HG02884 (cell line): ENCODE measurements around the gene AIRE.
"Not testable (repeated sequence)": the region's sequence is repeated elsewhere in the genome, so short reads cannot be mapped to it uniquely, and the experiment has no call there.

ENCODE experiments used
- ATAC-seq: cut with Tn5 transposase; IDR thresholded peaks from one replicate; pipeline ENCODE4 v1.9.1; 2021; ENCODE audit warnings: mild to moderate bottlenecking, moderate library complexity; ENCODE audit not compliant: unreplicated experiment

AIRE gene

DNA sequence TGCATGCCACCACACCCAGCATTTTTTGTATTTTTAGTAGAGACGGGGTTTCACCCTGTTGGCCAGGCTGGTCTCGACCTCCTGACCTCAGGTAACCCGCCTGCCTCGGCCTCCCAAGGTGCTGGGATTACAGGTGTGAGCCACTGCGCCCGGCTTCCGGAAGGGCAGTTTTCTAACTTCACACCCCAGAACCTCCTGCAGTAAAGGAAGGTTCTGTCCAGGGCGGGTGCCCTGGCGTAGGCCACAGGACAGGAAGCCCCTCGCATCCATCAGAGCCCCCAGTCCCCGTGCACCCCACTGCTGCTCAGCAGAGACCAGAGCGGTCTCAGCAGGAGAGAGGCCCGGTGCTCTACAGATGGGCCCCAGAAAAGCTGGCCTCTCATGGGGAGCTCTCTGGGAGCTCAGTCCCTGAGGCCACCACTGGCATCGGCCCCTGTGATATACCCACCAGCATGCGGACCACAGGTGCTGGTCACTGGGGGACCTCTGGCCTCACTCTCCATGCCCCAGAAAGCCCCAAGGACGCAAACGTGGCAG lies 19.9 kb upstream of the AIRE start:
- no peak for ATAC-seq

- no peak for ATAC-seq
Observed at GRCh38 chr21:44267655-44268142, 18.0 kb upstream of the AIRE start.

GRCh38 chr21:44269090-44269489 lies 16.6 kb upstream of the AIRE start:
- ATAC-seq = no peak

DNA sequence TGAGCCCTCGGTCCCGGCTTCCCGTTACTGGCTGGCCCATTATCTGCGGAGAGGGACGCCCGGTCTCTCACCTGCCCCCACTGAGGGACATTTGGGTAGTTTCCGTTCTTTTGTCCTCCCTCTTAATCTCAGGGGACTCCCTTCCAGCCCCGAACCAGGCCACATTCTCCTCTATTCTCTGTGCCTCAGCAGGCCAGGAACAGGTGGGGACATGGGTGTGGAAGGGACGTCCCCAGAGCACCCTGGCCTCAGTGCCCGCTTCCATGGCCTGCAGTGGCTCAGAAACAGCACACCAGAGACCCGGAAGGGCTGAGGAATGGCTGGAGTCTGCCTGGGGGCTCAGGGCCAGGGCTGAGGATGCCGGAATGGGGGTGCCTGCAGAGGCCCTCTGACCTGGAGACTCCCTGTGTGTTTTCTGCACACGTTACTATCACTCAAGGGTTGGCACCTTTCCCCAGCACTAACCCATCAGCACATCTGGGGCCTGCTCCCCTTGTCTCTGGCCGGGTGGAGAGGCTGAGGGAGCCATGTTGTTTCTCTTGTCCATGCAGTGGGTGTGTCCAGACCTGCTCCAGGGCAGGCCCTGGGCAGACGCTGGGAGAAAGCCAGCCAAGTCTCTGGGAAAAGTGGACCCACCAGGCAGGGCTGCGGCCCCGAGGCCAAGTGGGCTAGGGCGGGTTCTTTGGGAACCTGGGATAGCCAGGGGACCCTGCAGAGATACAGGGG lies 14.0 kb upstream of the AIRE start:
- no peak for ATAC-seq

- ATAC-seq = no peak
Observed at GRCh38 chr21:44272284-44272858, 13.3 kb upstream of the AIRE start.

- no peak for ATAC-seq
Observed at GRCh38 chr21:44273046-44273445, 12.6 kb upstream of the AIRE start.

GRCh38 chr21:44275041-44275440 lies 10.6 kb upstream of the AIRE start:
- ATAC-seq = no peak

- no peak for ATAC-seq
Observed at GRCh38 chr21:44279354-44280260, 6.1 kb upstream of the AIRE start.

GRCh38 chr21:44281801-44282200 lies 3.9 kb upstream of the AIRE start:
- ATAC-seq = no peak

DNA sequence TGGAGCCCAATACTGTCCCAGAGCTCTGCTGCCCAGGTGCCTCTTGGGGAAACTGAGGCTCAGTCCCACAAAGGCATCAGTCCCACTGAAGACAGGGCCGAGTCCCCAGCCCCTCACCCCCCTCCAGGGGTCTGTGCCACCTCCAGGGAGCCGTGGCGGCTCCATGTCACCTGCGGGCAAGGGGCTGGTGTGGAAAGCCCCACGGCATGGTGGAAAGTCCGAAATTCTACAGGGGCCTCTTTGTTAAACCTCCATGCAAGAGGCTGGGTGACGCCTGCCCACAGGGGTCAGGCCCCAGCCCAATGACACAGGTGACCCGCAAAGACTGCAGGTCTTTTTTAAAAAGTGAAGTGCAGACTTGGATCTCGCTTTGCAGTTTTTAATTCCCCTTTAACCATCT lies 3.3 kb upstream of the AIRE start:
- ATAC-seq = no peak

- ATAC-seq = not testable (repeated sequence)
Observed at GRCh38 chr21:44283211-44283785, 2.4 kb upstream of the AIRE start.

- no peak for ATAC-seq
Observed at GRCh38 chr21:44283948-44284347, 1.7 kb upstream of the AIRE start.

GRCh38 chr21:44286086-44286715 lies 525 bp downstream of the AIRE start:
- no peak for ATAC-seq

DNA sequence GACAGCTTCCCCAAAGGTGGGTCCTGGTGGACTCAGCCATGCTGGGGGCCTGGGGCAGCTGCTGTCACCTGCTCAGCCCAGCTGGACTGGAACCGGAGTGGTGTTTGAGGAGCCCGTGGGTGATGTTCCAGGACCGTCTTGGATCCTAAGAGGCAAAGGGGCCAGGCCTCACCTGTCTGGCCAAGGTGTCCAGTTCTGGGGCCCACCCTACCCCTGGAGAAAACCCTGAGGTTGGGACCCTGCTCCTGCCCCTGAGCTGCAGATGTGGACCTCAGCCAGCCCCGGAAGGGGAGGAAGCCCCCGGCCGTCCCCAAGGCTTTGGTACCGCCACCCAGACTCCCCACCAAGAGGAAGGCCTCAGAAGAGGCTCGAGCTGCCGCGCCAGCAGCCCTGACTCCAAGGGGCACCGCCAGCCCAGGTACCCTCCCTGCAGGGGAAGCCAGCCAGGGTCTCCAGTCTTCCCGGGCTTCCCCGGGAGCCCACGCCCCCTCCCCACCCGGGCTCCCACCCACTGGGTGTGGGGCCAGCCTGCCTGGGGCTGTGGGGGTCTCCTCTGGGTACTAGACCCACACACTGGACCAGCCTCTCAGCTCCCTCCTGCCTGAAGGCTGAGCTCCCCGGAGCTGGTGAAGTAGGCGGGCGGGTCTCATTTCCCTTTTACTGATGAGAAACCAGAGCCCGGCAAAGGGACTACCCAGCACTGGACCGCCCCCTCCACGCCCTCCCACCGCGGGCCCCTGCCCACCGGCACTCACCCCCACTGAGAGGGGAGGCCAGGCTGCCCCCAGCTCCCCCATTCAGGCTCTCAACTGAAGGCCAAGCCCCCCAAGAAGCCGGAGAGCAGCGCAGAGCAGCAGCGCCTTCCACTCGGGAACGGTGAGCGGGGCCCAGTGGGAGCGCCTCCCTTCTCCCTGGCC lies 1.3 kb downstream of the AIRE start:
- ATAC-seq = no peak

DNA sequence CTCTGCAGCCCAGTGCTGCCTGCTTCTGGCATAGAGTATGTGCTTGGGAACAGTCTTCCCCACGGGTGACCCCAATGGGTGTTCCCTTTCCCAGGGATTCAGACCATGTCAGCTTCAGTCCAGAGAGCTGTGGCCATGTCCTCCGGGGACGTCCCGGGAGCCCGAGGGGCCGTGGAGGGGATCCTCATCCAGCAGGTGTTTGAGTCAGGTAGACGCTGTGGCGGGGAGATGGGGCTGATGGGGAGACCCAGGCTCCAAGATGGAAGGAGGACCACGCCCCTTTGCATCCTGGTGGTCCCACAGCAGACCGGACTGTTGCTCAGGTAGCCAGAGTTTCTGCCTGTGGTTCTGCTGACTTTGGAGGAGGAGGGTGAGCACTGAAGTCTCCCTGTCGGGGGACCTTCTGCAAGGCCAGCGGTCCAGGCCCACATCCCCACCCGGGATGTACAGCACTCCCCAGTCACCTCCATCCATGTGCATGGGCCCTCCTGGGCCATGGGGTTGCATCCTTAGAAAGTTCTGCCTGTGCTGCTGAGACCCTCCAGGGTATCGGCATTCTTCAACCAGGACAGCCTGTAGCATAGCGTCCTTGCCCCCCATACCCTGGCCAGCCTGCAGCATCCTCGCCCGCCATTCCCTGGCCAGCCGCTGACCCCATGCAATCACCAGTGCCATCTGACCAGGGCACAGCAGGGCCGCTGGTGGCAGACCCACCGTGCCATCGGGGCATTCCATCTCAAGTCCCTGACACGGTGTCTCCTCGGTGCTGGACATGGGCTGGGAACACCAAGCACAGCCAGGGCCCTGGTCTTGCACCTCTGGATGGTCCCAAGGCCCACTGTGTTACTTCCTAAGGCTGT lies 2.8 kb downstream of the AIRE start:
- ATAC-seq = no peak

DNA sequence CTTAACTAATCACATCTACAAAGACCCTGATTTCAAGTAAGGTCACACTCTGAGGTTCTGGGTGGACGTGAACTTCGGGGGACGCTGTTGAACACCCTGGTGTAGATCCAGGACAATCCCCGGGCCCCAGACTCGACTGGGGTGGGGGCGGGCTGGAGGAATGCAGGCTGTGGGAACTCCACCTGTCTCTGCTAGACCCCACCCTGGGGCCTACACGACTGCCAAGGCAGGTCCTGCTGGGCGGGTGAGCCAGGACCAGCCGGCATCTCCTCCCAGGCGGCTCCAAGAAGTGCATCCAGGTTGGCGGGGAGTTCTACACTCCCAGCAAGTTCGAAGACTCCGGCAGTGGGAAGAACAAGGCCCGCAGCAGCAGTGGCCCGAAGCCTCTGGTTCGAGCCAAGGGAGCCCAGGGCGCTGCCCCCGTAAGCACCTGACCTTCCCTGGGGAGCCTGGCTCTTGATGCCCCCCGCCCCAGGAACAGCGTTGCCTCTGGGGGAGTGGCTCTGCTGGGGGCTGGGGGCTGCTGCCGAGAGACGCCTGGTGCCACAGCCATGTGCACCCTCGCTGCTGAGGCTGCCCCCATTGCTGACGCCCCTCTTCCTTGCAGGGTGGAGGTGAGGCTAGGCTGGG lies 3.8 kb downstream of the AIRE start:
- no peak for ATAC-seq

- no peak for ATAC-seq
Observed at GRCh38 chr21:44290327-44291077, 4.8 kb downstream of the AIRE start.
